Measurements from ENCODE around the gene MDFIC.

Gene MDFIC

DNA sequence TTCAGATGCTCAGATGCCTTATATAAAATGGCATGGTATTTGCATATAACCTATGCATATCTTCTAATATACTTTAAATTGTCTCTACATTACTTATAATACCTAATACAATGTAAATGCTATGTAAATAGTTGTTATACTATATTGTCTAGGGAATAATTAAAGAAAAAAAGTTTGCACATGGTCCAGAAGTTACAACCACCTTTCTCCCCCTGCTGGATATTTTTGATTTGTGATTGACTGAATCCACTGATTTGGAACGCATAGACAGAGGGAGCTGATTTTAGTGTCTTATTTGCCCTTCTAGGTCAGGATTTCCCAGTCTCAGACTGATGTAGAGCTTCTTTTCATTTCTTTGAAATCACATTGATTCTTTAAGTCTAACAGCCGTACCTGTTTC, 31.8 kb downstream of the MDFIC start:
- no peak for ATAC-seq
- DNase-seq = no peak

DNA sequence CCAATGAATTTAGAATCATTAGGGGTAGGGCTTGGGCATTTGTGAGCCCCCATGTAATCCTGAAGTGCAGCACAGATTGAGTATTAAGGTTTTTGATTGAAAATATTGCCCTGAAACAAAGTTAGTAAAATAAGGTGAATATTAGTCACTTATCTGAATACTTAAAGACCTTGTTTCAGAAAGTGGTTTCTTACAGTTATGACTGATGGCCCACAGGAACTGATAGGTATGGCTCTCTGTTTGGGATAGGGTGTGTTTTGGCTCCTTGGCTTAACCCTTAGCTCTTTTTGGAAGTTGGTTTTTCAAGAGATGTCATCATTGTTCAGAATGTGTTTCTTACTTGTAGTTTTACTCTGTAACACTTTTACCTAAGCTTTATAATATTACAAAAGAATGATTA, 34.8 kb downstream of the MDFIC start:
- ATAC-seq (no peak), DNase-seq (no peak)

DNA sequence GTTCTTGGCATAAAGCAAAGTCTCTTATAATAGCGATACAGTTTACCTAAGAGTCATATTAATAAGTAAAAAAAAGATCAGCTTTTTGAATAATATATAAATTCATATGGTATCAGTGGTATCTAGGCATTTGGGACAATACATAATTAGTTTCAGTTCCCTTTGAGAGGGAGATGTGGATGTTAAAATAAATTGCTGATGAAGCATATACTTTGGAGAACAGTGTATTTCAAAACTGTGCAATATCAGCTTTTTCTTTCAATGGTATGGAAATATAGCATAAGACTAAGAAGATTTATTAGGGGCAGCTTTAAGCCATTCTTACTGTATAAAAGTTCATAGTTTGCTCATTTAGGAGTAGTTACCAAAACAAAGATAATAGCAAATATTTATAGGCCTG, 35.5 kb downstream of the MDFIC start:
- no peak for DNase-seq
- no peak for ATAC-seq

DNA sequence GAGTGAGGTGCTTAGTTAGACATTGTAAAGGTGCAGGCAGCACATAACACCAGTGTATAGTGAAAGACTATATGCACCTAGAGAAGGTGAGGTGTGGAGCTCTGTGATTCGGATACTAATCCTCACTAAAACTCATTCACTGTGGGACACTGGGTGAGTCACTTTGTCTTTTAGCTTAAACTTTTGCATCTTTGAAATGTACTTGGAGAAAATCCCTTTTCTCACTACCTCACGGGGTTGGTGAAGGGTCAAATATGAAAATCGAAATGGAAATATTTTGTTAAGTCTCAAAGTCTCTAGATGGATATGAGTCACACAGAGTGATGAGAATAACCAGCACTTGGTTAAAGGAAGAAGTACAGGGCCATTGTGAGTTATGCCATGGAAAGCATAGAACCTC, 38.0 kb downstream of the MDFIC start:
- ATAC-seq = peak; percentile 91

DNA sequence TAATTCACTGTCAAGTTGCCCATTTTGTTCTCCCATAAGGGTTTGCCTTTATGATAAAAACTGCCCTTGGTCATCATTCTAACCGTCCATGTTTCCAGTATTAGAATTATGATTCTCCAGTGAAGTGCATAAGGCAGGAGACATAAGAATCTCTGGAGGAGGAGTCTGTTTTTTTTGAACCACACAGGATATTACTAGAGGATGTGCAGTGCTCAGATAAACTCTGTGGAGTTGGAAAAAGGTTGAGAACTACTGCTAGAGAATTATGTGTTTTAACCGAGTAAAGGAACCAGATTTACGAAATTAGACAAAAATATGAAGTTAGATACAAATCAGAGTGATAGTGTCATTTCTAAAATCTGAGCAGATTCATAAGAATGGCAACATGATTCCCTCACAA, 40.5 kb downstream of the MDFIC start:
- DNase-seq (no peak), ATAC-seq (no peak)

More for the DNA sequence above, 38.0 kb downstream of the MDFIC start:
- no peak for DNase-seq

DNA sequence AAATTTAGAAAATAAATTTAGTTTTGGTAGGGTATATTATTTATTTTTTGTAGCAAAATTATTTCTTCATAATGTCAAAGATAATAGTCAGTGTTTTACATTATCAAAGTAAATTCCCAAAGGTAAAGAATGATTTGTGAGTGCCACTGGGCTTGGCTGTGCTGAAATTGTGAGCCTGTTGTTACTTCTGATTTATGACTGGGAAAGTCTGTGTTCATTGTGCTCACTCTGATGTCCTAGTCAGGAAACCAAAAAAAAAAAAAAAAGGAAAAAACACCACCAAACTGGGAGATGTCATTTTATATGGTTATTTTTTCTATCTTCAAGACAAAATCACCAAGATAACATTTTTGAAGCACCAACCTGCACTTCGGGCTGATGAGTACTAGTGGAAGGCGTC, 44.3 kb downstream of the MDFIC start:
- DNase-seq = no peak
- ATAC-seq = no peak

DNA sequence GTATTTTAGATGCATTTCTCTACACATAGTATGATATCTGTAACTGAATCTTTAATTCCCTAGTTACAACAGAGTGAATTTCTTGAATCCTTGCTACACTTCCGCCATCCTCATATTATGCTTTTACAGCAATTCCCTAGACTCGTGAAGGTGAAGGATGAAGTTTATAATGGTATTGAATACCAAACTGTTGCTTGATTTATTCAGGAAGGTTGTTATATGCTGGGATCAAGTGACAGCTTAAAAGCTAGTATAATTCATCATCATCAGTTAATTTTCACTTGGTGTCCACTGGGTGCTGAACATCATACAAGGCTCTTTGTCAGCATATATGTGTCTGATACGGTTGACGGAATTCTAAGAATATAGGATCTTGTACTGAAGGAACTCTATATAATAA, 47.2 kb downstream of the MDFIC start:
- DNase-seq = no peak
- no peak for ATAC-seq

DNA sequence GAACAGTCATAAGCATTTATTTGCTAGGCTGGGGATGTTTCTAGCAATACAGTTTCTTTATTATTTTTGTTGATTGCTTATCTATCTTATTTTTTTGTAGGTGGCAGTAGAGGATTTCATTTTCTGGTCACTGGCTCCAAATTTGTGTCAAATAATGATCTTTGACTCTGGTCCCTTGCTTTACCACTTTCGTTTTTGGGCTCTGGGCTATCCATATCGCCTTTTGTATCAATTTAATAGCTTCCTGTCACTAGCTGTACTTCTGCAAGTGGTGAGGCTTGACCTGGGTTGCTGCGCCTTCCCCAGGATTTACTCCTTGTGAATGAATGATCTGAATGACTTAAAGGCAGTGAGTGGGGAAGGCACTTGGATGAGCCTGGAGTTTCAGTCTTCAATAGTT, 48.4 kb downstream of the MDFIC start:
- ATAC-seq = no peak
- DNase-seq = no peak

DNA sequence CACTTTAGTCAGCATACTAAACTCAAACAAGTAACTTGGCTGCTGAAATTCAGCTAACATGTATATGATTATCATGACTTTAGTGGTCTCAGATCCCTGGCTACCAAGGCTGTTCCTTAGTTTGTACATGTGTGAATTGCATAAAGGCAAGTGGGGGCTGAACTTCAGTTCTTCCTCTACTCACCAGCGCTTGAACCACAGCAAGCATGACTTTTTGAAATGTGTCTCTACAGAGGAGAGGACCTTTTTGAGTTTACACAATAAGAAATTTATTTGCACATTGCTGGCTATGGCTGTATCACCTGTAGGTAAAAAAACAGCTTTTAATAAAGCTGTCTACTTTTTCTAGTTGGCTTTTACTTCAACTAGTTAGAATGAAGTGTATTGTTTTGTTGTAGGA, 48.8 kb downstream of the MDFIC start:
- DNase-seq (no peak), ATAC-seq (no peak)

DNA sequence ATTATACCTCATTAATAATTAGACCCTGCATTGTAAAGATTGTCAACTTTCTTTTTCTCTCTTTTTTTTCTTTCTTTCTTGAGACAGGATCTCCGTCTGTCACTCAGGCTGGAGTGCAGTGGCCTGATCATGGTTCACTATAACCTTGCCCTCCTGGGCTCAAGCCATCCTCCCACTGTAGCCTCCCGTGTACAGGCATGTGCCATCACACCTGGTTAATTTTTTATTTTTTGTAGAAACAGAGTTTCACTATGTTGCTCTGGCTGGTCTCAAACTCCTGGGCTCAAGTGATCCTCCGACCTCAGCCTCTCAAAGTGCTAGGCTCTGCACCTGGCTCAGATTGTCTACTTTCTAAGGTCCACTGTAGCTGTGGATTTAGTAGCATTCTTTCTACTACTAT, 50.7 kb downstream of the MDFIC start:
- ATAC-seq = no peak
- DNase-seq = no peak

DNA sequence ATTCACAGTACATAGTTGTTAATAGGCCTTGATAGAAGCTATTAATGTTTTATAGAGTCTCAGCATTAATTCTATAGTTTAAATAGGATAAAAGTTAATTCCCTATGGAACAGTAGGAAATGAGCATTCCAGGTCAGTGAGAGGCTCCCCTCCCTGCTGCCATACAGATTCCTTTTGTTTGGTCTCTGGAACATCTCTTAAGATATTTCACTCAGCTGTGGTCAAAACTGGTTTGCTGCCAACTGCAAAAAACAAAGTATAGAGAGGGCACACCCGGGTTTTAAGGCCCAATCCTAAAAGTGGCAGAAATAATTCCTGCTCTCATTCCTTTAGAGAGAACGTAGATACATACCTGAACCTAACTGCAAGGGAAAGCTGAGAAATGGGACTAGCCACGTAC, 51.3 kb downstream of the MDFIC start:
- ATAC-seq (no peak), DNase-seq (no peak)

DNA sequence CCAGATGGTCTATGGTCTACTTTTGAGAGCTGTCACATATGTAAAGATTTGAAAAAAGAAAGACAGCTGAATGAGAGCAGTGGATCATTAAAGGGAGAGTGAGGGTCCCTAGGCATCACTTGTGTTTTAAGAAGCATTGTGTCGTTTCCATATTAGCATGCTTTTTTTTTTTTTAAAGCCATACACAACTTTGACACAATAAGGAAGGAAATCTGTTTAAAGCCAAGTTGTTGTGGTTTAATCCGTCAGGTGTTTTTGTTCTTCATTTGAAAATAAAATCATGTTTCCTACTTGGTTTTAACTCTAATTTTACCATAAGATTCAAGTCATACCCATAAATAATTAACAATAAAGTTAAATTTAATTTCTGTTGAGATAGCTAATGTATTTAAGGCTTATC, 53.5 kb downstream of the MDFIC start:
- ATAC-seq = no peak

DNA sequence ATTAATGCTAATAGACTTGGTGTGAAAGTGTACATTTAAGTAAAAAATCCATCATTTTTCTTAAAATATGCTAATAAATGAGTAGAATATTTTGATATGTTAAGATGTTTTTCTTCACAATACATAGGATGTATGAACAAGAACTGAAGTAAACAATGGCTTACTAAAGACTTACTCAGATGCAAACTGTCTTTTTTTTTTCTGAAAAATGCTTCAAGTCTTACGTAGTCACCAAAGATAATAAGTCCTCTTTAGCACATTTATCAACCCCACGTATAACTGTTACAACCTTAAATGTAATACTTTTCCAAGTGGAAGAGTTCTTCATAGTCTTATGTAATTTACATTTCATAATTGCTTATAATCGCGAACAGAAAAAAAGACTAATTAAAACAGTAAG, 54.8 kb downstream of the MDFIC start:
- DNase-seq (no peak), ATAC-seq (no peak)

More for the DNA sequence above, 53.5 kb downstream of the MDFIC start:
- no peak for DNase-seq

DNA sequence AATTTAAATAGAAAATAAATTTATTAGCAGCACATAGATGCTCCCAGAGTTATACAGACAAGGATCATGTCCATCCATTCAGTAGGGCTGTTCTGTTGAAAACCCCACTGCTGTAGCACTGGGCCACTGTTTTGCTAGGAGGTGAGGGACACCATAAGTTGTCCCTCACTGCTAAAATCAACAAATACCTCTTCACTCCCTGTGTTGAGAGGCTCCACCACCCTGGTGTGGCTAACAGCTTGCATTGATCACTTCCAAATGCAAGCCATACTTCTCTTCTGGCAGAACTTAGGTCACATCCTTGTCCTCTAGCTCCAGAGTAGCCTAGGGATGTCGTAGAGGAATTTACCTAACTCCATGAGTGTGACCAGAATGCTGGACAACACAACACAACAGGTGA, 55.4 kb downstream of the MDFIC start:
- ATAC-seq (peak; percentile 61), DNase-seq (no peak)

DNA sequence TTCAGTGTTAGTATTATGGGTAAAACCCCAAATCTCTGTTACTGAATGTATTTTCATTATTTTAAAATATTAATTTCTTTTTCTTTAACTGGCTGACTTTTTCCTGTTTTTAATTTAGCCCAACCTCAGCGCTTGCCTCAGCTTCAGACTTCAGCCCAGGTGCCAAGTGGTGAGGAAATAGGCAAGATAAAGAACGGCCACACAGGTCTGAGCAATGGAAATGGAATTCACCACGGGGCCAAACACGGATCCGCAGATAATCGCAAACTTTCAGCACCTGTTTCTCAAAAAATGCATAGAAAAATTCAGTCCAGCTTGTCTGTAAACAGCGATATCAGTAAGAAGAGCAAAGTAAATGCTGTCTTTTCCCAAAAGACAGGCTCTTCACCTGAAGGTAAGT, 57.5 kb downstream of the MDFIC start:
- DNase-seq (no peak), ATAC-seq (no peak)

DNA sequence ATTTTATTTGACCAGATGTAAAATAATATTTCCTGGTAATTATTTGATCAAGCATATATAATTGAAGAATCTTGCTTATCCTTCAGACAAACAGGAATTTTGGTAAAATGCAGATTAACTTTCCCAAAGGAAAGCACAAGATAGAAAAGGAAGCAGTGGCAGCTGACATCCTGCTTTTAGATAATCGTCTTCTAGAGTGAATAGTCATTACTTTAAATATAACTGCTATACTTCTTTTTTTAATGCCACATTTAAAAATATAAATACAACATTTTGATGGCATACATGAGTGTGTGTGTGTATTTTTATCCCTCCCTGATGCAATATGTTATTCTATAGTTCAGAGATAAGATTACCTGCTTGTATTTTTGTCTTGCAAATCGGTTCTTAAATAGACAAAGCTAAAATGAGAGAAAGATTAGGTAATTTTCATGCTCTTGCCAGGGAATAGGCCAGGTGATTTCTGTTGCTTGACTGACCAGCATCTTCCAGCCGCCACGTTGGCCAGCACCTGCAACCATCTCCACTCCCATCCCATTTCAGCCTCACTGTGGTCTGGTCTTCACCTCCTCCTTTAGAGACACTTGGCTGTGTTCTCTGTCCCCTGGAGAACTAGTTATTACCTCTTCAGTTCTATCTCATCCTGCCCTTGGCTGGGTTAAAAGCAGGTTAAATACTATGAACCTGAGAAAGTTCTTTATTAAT, 58.1 kb downstream of the MDFIC start:
- DNase-seq (no peak), ATAC-seq (no peak)

DNA sequence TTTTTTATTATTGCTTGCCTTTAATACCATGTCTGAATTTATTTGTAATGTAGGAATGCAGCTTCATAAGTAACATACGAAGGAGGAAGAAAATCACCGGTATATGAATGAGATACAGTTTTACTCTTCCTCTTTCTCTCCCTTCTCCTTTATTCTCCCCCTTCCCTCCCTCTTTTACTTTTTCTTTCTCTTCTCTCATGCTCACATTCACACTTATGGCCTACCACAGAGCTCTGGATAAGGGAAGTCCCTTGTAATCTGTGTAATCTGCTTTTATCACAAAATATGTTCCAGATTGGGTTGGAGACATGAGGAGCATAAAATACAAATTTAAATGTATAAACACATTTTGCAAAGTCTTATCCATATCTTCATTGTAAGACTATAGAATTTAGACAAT, 59.4 kb downstream of the MDFIC start:
- ATAC-seq (no peak), DNase-seq (no peak)

DNA sequence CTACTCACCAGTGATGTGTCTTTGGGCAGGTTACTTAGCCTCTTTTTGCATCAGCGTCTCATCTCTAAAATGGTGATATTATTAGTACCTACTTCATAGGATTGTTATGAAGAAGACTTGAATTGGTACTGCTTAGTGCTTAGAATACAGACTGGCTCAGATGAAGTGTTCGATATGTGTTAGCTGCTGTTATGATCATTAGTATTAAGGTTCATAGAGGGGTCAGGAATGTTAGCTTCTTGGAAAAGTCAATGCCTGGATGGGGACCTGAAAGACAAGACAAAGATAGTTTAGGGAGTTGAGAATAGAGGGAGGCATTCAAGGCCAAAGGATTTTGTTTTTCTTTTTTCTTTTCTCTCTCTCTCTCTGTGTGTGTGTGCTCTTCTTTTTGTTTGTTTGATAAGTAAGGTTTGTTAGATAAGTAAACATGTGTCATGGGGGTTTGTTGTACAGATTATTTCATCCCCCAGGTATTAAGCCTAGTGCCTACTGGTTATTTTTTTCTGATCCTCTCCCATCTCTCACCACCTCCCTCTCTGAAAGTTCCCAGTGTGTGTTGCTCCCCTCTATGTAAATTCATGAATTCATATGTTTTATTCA, 63.3 kb downstream of the MDFIC start:
- ATAC-seq = no peak

DNA sequence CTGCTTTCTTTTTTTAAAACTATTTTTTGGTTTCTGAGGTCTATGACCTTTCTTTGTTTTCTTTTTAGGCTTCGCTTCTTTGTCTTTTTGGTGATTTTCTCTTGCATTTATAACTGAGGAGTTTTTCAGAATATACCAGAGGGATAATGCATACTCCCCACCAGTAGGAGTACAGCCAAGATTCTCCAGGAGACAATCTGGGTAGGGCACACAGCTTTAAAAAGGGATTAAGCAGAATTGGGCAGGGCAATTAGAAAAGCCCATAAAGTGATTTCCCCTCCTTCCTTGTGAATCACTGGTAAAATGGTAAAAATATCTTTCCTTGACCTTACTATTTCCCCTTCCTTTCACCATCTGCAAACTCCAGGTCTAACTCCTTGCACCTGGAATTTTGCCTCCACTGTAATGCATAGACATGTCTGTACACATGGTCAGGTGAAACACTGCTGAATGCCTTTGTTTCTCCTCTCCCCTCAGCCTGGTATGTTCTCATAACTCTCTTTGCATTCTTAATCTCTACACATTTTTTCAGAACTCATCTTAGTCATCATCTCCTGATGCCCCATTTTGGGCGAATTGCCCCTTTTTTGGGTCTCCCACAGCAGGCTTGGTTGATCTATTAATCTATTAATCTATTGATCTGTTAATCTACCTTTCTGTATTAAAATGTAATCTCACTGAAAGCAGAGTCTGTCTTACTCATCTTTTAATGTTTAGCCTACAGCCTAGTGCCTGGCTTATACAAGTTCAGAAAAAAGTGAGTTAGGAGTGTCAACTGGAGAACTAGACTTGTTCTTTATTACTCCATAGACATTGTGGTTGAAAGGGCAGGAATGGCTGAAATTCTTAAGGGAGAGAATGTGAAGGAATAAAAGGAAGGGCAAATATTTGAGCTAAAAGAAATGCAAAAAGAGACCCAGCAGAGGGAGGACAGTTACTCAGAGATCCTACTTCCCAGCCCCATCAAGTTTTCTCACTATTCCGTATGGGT, 64.6 kb downstream of the MDFIC start:
- DNase-seq (no peak), ATAC-seq (no peak)

More for the DNA sequence above, 63.3 kb downstream of the MDFIC start:
- DNase-seq = no peak

DNA sequence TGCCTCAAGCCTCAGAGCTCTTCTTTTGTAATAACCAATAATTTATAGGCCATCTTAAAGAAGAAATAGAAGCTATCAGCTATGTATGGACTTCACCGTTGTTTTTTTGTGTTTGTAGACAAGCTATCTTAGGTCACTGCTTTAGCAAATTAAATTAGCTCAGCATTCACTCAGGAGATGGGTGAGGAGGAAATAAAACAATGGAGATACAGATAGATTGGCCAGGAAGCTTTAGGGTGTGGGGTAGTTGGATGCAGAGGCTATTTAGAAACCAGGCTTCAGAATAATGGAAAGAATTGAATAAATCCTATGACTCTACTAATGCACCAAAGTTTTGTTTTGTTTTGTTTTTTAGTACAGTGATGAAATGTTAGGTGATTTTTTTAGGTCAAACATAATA, 66.1 kb downstream of the MDFIC start:
- ATAC-seq = no peak
- DNase-seq = no peak

DNA sequence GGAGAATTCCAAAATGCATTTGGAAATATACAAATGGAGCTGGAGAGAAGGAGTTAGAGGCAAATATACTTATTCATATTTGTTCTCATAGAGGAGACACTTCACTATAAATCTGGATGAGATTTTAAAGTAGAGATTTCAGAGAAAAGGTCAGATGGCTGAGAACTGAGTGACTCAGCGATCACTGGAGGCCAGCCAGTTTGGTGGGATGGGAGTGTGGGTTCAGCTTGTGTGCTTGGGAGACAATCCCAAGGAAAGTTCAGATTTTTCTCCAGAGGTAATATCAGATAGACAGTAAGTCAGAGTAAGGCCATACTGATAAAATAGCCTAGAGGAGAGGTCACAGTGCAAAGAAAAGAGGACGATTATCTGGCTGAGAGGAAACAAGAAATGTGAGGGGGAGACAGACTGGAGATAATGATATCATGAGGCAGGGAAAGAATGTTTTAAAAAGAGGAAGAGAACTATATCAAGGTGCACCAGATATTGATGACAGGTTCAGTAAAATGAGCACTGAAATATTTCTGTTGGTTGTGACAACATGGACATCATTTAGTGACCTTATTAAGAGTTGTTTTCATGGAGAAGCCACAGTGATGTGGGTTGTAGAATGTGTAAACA, 67.0 kb downstream of the MDFIC start:
- ATAC-seq = no peak
- DNase-seq = no peak

DNA sequence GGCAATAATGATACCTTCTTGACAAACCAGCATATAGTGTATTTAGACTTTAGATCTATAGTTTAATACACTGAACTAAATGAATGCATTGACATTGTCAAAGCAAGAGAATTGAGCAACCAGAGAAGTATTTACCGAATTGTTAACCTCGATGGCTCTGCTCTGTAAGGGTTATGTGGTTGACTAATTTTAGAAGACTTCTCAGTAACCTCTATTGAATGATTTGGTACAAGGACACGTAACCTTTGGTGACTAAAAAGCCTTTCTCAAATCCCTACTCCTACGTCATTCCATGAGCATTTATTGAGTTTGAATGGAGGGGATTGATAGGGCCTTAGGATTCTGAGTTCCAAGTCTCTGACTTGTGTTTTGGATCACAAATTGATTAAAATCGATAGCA, 67.6 kb downstream of the MDFIC start:
- no peak for ATAC-seq
- no peak for DNase-seq
